DND-41 (cell line): ENCODE measurements around the gene HAUS1.

Experiments
- ATAC-seq: fragments of 200-7000 bp; cut with Tn5 transposase; 3 replicates; pipeline ENCODE4 v1.9.1; 2021; ENCODE audit warnings: low read depth; ENCODE audit not compliant: insufficient read depth
- DNase-seq: peaks from one replicate; pipeline ENCODE4 v3.0.0-alpha.2; 2020
- H2AFZ ChIP-seq: 2 replicates; pipeline ENCODE4 v1.6.0; 2012; ENCODE audit warnings: low read depth, low read length
- H3K27ac ChIP-seq: 2 replicates; pipeline ENCODE4 v1.5.1; 2012; ENCODE audit warnings: low read length, inconsistent platforms
- H3K27me3 ChIP-seq: fragments of 200-600 bp; sonication (generic); 2 replicates; pipeline ENCODE4 v1.6.0; 2012; ENCODE audit warnings: low read length, mild to moderate bottlenecking, inconsistent platforms; ENCODE audit not compliant: insufficient read depth, poor library complexity
- H3K36me3 ChIP-seq: 2 replicates; pipeline ENCODE4 v1.5.1; 2012; ENCODE audit warnings: low read length, inconsistent platforms; ENCODE audit not compliant: insufficient read depth
- H3K4me1 ChIP-seq: 2 replicates; pipeline ENCODE4 v1.5.1; 2012; ENCODE audit warnings: mild to moderate bottlenecking, low read length; ENCODE audit not compliant: insufficient read depth
- H3K4me2 ChIP-seq: 2 replicates; pipeline ENCODE4 v1.6.0; 2012; ENCODE audit warnings: mild to moderate bottlenecking, moderate library complexity, low read length, inconsistent platforms; ENCODE audit not compliant: insufficient read depth
- H3K4me3 ChIP-seq, 2 experiments: fragments of 200-600 bp in 1 of 2; shearing (Covaris generic) in 1 of 2; 2 replicates each; pipeline ENCODE4 v1.5.1; 2012 to 2016; ENCODE audit warnings: inconsistent platforms in 2 of 2, low read length in 2 of 2, mild to moderate bottlenecking in 2 of 2, low read depth in 1 of 2, moderate library complexity in 1 of 2
- H3K79me2 ChIP-seq: 2 replicates; pipeline ENCODE4 v1.6.0; 2012; ENCODE audit warnings: low read length, inconsistent platforms; ENCODE audit not compliant: insufficient read depth
- H3K9ac ChIP-seq: 2 replicates; pipeline ENCODE4 v1.6.0; 2012; ENCODE audit warnings: low read depth, mild to moderate bottlenecking, inconsistent platforms, low read length, moderate library complexity
- H3K9me3 ChIP-seq: 2 replicates; pipeline ENCODE4 v1.5.1; 2012; ENCODE audit warnings: low read length, moderate library complexity, mild to moderate bottlenecking, inconsistent platforms; ENCODE audit not compliant: insufficient read depth, severe bottlenecking
- H4K20me1 ChIP-seq: 2 replicates; pipeline ENCODE4 v1.6.0; 2012; ENCODE audit warnings: low read length; ENCODE audit not compliant: insufficient read depth
- CTCF ChIP-seq: IDR thresholded peaks from 2 replicates; pipeline ENCODE4 v1.5.1; 2012; ENCODE audit warnings: borderline replicate concordance, low read length, moderate library complexity, mild to moderate bottlenecking; ENCODE audit not compliant: poor library complexity, severe bottlenecking; ENCODE audit errors: extremely low read depth
- EZH2 ChIP-seq: IDR thresholded peaks from 3 replicates; pipeline ENCODE4 v1.6.1; 2012; ENCODE audit warnings: borderline replicate concordance, low read depth, mild to moderate bottlenecking, moderate library complexity, low read length, inconsistent platforms; ENCODE audit not compliant: severe bottlenecking

The HAUS1 gene

GRCh38 chr18:46098616-46098933, 5.6 kb upstream of the HAUS1 start:
- H3K4me3 ChIP-seq, result peak overlapping the region; percentile 68 to 89; a peak in 3 of 4 replicates
- peaks cover 24% of the 10 kb centered on the region for H3K36me3 ChIP-seq
- H3K27me3 ChIP-seq, result no peaks in the 10 kb centered on the region
- DNase-seq (no peak), ATAC-seq (no peak)
- peaks cover 52% of the 10 kb centered on the region for H3K4me1 ChIP-seq
- H3K9me3 ChIP-seq, result no peaks in the 10 kb centered on the region
- peaks cover 13% of the 10 kb centered on the region; the same call in 1 of the 2 replicates for H4K20me1 ChIP-seq
- H3K9ac ChIP-seq, result peak overlapping the region; percentile 73
- TF ChIP-seq CTCF, result no peak
- TF ChIP-seq EZH2, result no peak
- H2AFZ ChIP-seq, result peak overlapping the region; percentile 64
- H3K27ac ChIP-seq, result peak overlapping the region; percentile 91
- H3K4me2 ChIP-seq, result peak overlapping the region; percentile 68
- peaks cover 62% of the 10 kb centered on the region for H3K79me2 ChIP-seq

GRCh38 chr18:46099463-46099862, 4.7 kb upstream of the HAUS1 start:
- Histone ChIP-seq H3K27me3 (no peaks in the 10 kb centered on the region), H3K27ac (no peak overlapping the region), H3K4me2 (no peak overlapping the region), H4K20me1 (peaks cover 11% of the 10 kb centered on the region; the same call in 1 of the 2 replicates), H3K79me2 (peaks cover 61% of the 10 kb centered on the region), H3K9me3 (no peaks in the 10 kb centered on the region), H2AFZ (no peak overlapping the region), H3K4me1 (peaks cover 53% of the 10 kb centered on the region), H3K36me3 (peaks cover 16% of the 10 kb centered on the region), H3K4me3 (no peak overlapping the region), H3K9ac (no peak overlapping the region)
- no peak for DNase-seq
- ATAC-seq, result no peak
- no peak for TF ChIP-seq CTCF
- no peak for TF ChIP-seq EZH2

GRCh38 chr18:46109386-46109785, 5.2 kb downstream of the HAUS1 start:
- Histone ChIP-seq H2AFZ (no peak overlapping the region), H3K4me2 (no peak overlapping the region), H3K4me3 (no peak overlapping the region), H3K9ac (no peak overlapping the region), H3K27ac (no peak overlapping the region), H3K79me2 (peaks cover 77% of the 10 kb centered on the region), H3K9me3 (no peaks in the 10 kb centered on the region), H4K20me1 (no peaks in the 10 kb centered on the region), H3K4me1 (peaks cover 44% of the 10 kb centered on the region), H3K36me3 (peaks cover 67% of the 10 kb centered on the region), H3K27me3 (no peaks in the 10 kb centered on the region)
- DNase-seq, result no peak
- TF ChIP-seq EZH2 (no peak), CTCF (no peak)
- ATAC-seq, result no peak

- peaks cover 75% of the 10 kb centered on the region for H3K36me3 ChIP-seq
These were observed 6.2 kb downstream of the HAUS1 start for GRCh38 chr18:46110406-46110805.

More at GRCh38 chr18:46110406-46110805, 6.2 kb downstream of the HAUS1 start:
- no peaks in the 10 kb centered on the region for H3K27me3 ChIP-seq
- DNase-seq (no peak), ATAC-seq (no peak)
- H3K9ac ChIP-seq, result no peak overlapping the region
- H2AFZ ChIP-seq, result no peak overlapping the region
- H3K4me2 ChIP-seq, result no peak overlapping the region
- H3K79me2 ChIP-seq, result peaks cover 72% of the 10 kb centered on the region
- H4K20me1 ChIP-seq, result no peaks in the 10 kb centered on the region
- TF ChIP-seq EZH2, result no peak
- no peak for TF ChIP-seq CTCF
- H3K4me3 ChIP-seq, result no peak overlapping the region
- H3K4me1 ChIP-seq, result peaks cover 38% of the 10 kb centered on the region
- no peaks in the 10 kb centered on the region for H3K9me3 ChIP-seq
- no peak overlapping the region for H3K27ac ChIP-seq
